Endodermal cell (in vitro differentiated cells): ENCODE measurements around the gene ELL. TPM values are rescaled to one million over a fixed set of nuclear protein-coding genes. Genes with fewer than 3 reads are reported as not detected.

Experiments
- DNase-seq: peaks from one replicate; pipeline ENCODE4 v3.0.0-alpha.2; 2017
- H3K27ac ChIP-seq: 2 replicates; pipeline ENCODE4 v1.5.1; 2013; ENCODE audit warnings: mild to moderate bottlenecking, low read depth, low read length, moderate library complexity
- H3K27me3 ChIP-seq: 2 replicates; pipeline ENCODE4 v1.6.1; 2013; ENCODE audit warnings: mild to moderate bottlenecking, low read length, moderate library complexity; ENCODE audit not compliant: insufficient read depth, control insufficient read depth, poor library complexity, severe bottlenecking
- H3K36me3 ChIP-seq: 2 replicates; pipeline ENCODE4 v1.7.0; 2013; ENCODE audit warnings: mild to moderate bottlenecking, low read length, moderate library complexity; ENCODE audit not compliant: control insufficient read depth, insufficient read depth
- H3K4me1 ChIP-seq: one replicate; pipeline ENCODE4 v1.7.0; 2013; ENCODE audit warnings: low read length; ENCODE audit not compliant: control insufficient read depth, insufficient read depth
- H3K4me3 ChIP-seq: 2 replicates; pipeline ENCODE4 v1.5.1; 2013; ENCODE audit warnings: mild to moderate bottlenecking, low read length, moderate library complexity
- H3K9ac ChIP-seq: 2 replicates; pipeline ENCODE4 v1.6.1; 2013; ENCODE audit warnings: mild to moderate bottlenecking, low read length, moderate library complexity; ENCODE audit not compliant: poor library complexity, severe bottlenecking; ENCODE audit errors: extremely low read depth
- H3K9me3 ChIP-seq: 2 replicates; pipeline ENCODE4 v1.6.1; 2013; ENCODE audit warnings: mild to moderate bottlenecking, low read length, moderate library complexity; ENCODE audit not compliant: control insufficient read depth
- H3K27ac Mint-ChIP-seq: 2 replicates; pipeline ENCODE4 v1.8.0; 2020; ENCODE audit warnings: mixed read lengths
- H3K27me3 Mint-ChIP-seq: 2 replicates; pipeline ENCODE4 v1.8.0; 2021; ENCODE audit warnings: mild to moderate bottlenecking, mixed read lengths; ENCODE audit not compliant: insufficient read depth
- H3K36me3 Mint-ChIP-seq: 2 replicates; pipeline ENCODE4 v1.8.0; 2020; ENCODE audit warnings: low read depth, mixed read lengths
- H3K4me1 Mint-ChIP-seq: 2 replicates; pipeline ENCODE4 v1.8.0; 2020; ENCODE audit warnings: mixed read lengths
- H3K4me3 Mint-ChIP-seq: 2 replicates; pipeline ENCODE4 v1.8.0; 2020; ENCODE audit warnings: mild to moderate bottlenecking, moderate library complexity, mixed read lengths
- H3K9me3 Mint-ChIP-seq: 2 replicates; pipeline ENCODE4 v1.8.0; 2020; ENCODE audit warnings: mild to moderate bottlenecking, mixed read lengths
- CTCF ChIP-seq: fragments of 200-600 bp; sonication (generic); conservative IDR thresholded peaks from 2 replicates; pipeline ENCODE4 v1.5.0; 2021; ENCODE audit warnings: antibody characterized with exemption, mild to moderate bottlenecking
- WGBS, 2 experiments: methylation state at CpG; one replicate each; pipeline versions ENCODE4 v1.1.5 to v1.1.7; 2013; ENCODE audit warnings: missing lambda C conversion rate in 2 of 2, mixed read lengths in 1 of 2; ENCODE audit not compliant: insufficient coverage in 1 of 2, insufficient read length in 1 of 2; 5-methylcytosine and 5-hydroxymethylcytosine counted together
- total RNA-seq, 2 donors: library from RNA; stranded (reverse); fragmentation: NEBNext Ultra II Directional in 1 of 2; extraction: Animal tissue kit (Norgen Biotek cat#: 25700) in 1 of 2; gene quantifications; 2 replicates in 1 of 2; 3 replicates in 1 of 2; pipeline ENCODE4 v1.2.1, GENCODE V29; 2021

The ELL gene
- total RNA-seq, 2 donors from 2014 or later: 10.9 to 15.4 TPM

GRCh38 chr19:18438331-18439024 is 83.4 kb downstream of the ELL start:
- peak overlapping the region; percentile 93 for H3K27ac Mint-ChIP-seq
- Histone ChIP-seq H3K4me1 (peaks cover 15% of the 10 kb centered on the region), H3K9ac (peak overlapping the region; percentile 67), H3K36me3 (peaks cover 3% of the 10 kb centered on the region), H3K4me3 (peak overlapping the region; percentile 53), H3K9me3 (no peaks in the 10 kb centered on the region), H3K27ac (peak overlapping the region; percentile 92), H3K27me3 (no peaks in the 10 kb centered on the region)
- peak; percentile 92 for DNase-seq
- H3K27me3 Mint-ChIP-seq: peaks cover 3% of the 10 kb centered on the region
- WGBS, 2 experiments: 10 to 21% methylated on average over 12 to 24 of the region's 24 CpGs
- peak overlapping the region; percentile 63 for H3K4me3 Mint-ChIP-seq
- H3K9me3 Mint-ChIP-seq: peaks cover 3% of the 10 kb centered on the region
- peaks cover 13% of the 10 kb centered on the region for H3K4me1 Mint-ChIP-seq
- peaks cover 14% of the 10 kb centered on the region for H3K36me3 Mint-ChIP-seq
- no peak for TF ChIP-seq CTCF

GRCh38 chr19:18437491-18438330 is 84.2 kb downstream of the ELL start, which contains the start of gene ISYNA1:
Gene ISYNA1, minus strand, starts transcription at chr19:18438133. Its CDS starts 154 bp downstream, at chr19:18437979.
- WGBS, 2 experiments: 0% methylated on average over 31 to 93 of the region's 99 CpGs
- Mint-ChIP-seq H3K36me3 (peaks cover 10% of the 10 kb centered on the region), H3K4me1 (peaks cover 13% of the 10 kb centered on the region), H3K27ac (peak within 1 kb of the TSS; percentile 93), H3K9me3 (peaks cover 3% of the 10 kb centered on the region), H3K4me3 (peak within 1 kb of the TSS; percentile 63), H3K27me3 (peaks cover 3% of the 10 kb centered on the region)
- H3K27me3 ChIP-seq: no peaks in the 10 kb centered on the region
- peak; percentile 91 for DNase-seq
- peaks cover 21% of the 10 kb centered on the region for H3K4me1 ChIP-seq
- H3K4me3 ChIP-seq: peak within 1 kb of the TSS; percentile 77
- H3K9ac ChIP-seq: peak within 1 kb of the TSS; percentile 67
- peak within 1 kb of the TSS; percentile 92 for H3K27ac ChIP-seq
- H3K9me3 ChIP-seq: no peaks in the 10 kb centered on the region
- H3K36me3 ChIP-seq: peaks cover 3% of the 10 kb centered on the region
- peak; percentile 6 for TF ChIP-seq CTCF

GRCh38 chr19:18436671-18437490 is 85.0 kb downstream of the ELL start:
- H3K4me3 ChIP-seq: peak overlapping the region; percentile 64
- DNase-seq: peak; percentile 95
- H3K4me1 ChIP-seq: peaks cover 22% of the 10 kb centered on the region
- TF ChIP-seq CTCF: peak; percentile 53
- no peak overlapping the region for H3K9ac ChIP-seq
- Mint-ChIP-seq H3K27ac (peak overlapping the region; percentile 49), H3K4me3 (peak overlapping the region; percentile 63), H3K9me3 (no peaks in the 10 kb centered on the region), H3K4me1 (peaks cover 13% of the 10 kb centered on the region), H3K36me3 (peaks cover 6% of the 10 kb centered on the region), H3K27me3 (peaks cover 3% of the 10 kb centered on the region)
- H3K36me3 ChIP-seq: peaks cover 3% of the 10 kb centered on the region
- no peaks in the 10 kb centered on the region for H3K9me3 ChIP-seq
- WGBS, 2 experiments: 33 to 48% methylated on average over 27 to 59 of the region's 67 CpGs
- H3K27me3 ChIP-seq: no peaks in the 10 kb centered on the region
- no peak overlapping the region for H3K27ac ChIP-seq
